Dermis microvascular lymphatic vessel endothelial cell (primary cell): ENCODE data around the gene ZNF554. TPM values are rescaled to one million over a fixed set of nuclear protein-coding genes. Genes with fewer than 3 reads are reported as not detected.

Source experiments
- DNase-seq, 2 donors: peaks; one replicate each; pipeline versions ENCODE4 v3.0.0 to v3.0.0-alpha.2; 2010; ENCODE audit warnings: low read depth in 2 of 2
- total RNA-seq: library from RNA; depleted of rRNA; stranded (reverse); fragments of >200 nt; gene quantifications from 2 replicates; pipeline ENCODE4 v1.2.1, GENCODE V29; 2014

The ZNF554 gene
- total RNA-seq: 2.1 and 3.9 TPM in 2 replicates

GRCh38 chr19:2819540-2820111 is at the start of gene ZNF554:
ZNF554 (plus strand) TSS chr19:2819868; CDS start chr19:2820072, 204 bp downstream.
- DNase-seq: peak; percentile 92 to 97

GRCh38 chr19:2770055-2771013 is 49.3 kb upstream of the ZNF554 start:
- no peak for DNase-seq

GRCh38 chr19:2771786-2772674 is 47.6 kb upstream of the ZNF554 start:
- DNase-seq: no peak

GRCh38 chr19:2774083-2774679 is 45.5 kb upstream of the ZNF554 start:
- DNase-seq: no peak

GRCh38 chr19:2774953-2775555 is 44.6 kb upstream of the ZNF554 start:
- DNase-seq: peak; percentile 43 to 55

- peak; percentile 77 to 78 for DNase-seq
Measured at GRCh38 chr19:2775556-2776430, 43.9 kb upstream of the ZNF554 start.

- no peak for DNase-seq
Measured at GRCh38 chr19:2777952-2778683, 41.5 kb upstream of the ZNF554 start.

GRCh38 chr19:2779121-2779740 is 40.4 kb upstream of the ZNF554 start:
- DNase-seq: no peak

- DNase-seq: no peak
Measured at GRCh38 chr19:2780284-2780683, 39.4 kb upstream of the ZNF554 start.

GRCh38 chr19:2782329-2782935 is 37.2 kb upstream of the ZNF554 start:
- DNase-seq: peak in 1 of 2 donors; percentile 35

GRCh38 chr19:2782936-2783780 is 36.5 kb upstream of the ZNF554 start, which contains the start of gene SGTA:
SGTA (minus strand) TSS chr19:2783273; CDS start chr19:2769068, 14,205 bp downstream.
- peak; percentile 99 for DNase-seq

- no peak for DNase-seq
Measured at GRCh38 chr19:2783781-2784145, 35.9 kb upstream of the ZNF554 start.

- DNase-seq: peak; percentile 97 to 99
Measured at GRCh38 chr19:2785244-2785997, 34.2 kb upstream of the ZNF554 start, which contains the start of gene THOP1. THOP1 (plus strand) TSS chr19:2785503; CDS start chr19:2785663, 160 bp downstream.

- DNase-seq: no peak
Measured at GRCh38 chr19:2787115-2787514, 32.6 kb upstream of the ZNF554 start.

GRCh38 chr19:2788237-2788636 is 31.4 kb upstream of the ZNF554 start:
- no peak for DNase-seq

GRCh38 chr19:2790194-2790556 is 29.5 kb upstream of the ZNF554 start:
- no peak for DNase-seq
